NCI-H345 treated with DMSO at 0.1 percent for 48 hours (cell line): ENCODE data around the gene GNE.
"Not testable (repeated sequence)": the region's sequence is repeated elsewhere in the genome, so short reads cannot be mapped to it uniquely, and the experiment has no call there.

Experiments
- DNase-seq: peaks from one replicate; lab custom pipeline; 2025; ENCODE audit not compliant: unreplicated experiment; lab: John Stamatoyannopoulos, UW

Gene GNE, protein sequence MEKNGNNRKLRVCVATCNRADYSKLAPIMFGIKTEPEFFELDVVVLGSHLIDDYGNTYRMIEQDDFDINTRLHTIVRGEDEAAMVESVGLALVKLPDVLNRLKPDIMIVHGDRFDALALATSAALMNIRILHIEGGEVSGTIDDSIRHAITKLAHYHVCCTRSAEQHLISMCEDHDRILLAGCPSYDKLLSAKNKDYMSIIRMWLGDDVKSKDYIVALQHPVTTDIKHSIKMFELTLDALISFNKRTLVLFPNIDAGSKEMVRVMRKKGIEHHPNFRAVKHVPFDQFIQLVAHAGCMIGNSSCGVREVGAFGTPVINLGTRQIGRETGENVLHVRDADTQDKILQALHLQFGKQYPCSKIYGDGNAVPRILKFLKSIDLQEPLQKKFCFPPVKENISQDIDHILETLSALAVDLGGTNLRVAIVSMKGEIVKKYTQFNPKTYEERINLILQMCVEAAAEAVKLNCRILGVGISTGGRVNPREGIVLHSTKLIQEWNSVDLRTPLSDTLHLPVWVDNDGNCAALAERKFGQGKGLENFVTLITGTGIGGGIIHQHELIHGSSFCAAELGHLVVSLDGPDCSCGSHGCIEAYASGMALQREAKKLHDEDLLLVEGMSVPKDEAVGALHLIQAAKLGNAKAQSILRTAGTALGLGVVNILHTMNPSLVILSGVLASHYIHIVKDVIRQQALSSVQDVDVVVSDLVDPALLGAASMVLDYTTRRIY

DNA sequence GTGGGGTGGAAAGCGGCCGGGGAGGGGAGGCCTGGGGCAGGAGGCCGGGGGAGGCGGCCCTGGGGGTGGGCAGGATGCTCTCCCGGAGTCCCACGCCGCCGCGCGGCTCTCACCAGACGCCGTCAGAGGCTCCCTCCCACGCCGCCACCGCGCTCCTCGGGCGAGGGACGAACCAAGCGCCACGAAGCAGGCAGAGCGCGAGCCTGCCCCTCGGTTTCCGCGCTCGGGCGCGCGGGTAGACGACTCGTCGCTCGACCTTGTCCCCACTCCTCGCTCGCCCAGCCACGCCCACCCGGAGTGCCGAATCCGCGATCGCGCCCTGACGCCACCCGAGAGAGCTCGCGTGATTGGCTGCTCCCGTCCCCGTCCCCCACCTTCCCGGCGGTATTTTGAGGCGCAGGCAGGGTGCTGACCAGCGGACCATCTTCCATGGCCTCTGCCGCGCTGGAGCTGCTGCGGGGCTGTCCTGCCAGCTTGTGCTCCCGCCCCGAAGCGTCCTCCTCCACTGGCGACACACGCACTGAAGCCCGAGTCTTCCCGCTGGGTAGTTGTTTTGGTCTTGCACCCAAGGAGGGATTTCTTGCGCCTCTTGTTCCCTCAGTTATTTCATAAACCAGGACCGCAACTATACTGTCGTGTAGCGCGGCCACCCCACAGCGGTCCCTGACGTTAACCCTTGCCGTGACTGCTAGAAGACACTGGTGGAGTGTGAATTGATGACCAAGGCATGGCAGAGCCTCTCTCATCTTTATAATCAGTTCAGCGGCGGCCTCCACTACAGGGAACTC lies at the start of gene GNE:
Gene GNE, minus strand, starts transcription at position 241 of the 788 bp plus-strand sequence. CDS start 9,093 bp downstream, outside the sequence.
- peak; percentile 82 for DNase-seq

DNA sequence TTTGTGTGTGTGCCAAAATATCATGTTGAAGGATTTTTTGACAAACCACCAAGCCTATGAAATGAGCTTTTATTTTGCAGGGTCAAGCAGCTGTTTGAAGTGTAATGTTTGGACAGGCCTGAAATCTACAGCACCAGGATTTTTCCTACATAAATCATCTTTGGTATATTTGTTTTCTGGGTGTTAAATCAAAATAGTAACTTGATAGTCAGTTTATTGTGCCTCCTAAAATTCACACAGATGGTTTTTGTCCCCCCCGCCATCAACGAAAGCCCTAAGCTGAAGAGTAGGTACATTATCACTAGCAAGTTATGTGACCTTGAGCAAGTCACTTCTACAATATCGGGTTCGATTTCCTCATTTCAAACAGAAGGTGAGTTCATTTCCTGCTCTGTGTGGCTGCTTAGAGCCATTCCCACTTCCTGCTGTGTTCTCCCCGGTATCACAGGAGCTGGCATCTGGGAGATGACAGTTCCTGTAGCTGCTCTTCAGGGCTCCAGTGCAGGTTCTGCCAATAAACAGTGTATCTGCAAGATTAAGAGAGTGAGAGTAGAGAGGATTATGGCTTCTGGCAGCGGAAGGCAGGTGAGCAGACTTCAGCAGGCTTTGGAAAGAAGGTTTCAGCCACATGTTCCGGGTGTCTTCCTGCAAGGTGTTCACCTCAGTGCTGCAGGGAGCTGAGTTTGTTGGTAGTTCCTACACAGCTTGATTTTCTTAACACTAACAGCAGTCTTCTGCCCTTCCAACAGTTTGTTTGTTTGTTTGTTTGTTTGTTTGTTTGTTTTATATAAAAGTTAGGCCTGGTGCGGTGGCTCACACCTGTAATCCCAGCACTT lies 48.4 kb upstream of the GNE start:
- DNase-seq: no peak

DNA sequence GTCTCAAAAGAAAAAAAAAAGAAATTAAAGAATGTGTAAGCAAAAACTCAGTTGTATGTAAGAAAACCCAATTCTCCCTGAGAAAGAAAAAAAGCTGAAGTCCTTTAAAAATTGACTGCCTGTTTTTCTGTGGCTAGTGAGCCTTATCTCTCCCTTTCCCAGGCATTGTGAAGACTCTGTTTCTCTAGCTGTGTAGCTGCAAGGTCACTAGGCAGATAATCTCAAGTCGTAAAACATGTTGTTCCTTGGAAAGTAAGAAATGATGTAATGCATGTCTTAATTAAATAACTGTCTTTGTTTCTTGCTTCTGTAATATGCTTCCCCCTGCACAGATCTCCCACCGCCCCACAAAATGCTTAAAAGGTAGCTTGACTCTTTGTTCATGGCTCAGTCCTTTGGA lies 46.1 kb upstream of the GNE start:
- not testable (repeated sequence) for DNase-seq

DNA sequence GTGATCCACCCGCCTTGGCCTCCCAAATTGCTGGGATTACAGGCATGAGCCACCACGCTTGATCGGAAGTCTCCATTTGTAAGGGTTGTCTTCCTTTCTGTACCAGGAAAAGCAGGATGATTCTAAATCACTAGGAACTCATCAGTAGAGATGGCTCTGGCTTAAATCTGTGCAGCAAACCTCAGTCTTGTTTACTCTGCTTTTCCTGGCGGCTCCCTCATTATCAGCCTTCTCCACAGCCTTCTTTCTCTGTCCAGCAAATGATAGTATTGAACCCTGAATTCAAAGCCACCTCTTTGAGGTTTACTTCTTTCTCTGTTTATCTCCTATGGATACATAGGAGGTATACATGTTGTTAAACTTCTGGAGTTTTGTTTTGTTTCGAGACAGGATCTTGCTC lies 43.0 kb upstream of the GNE start:
- no peak for DNase-seq

DNA sequence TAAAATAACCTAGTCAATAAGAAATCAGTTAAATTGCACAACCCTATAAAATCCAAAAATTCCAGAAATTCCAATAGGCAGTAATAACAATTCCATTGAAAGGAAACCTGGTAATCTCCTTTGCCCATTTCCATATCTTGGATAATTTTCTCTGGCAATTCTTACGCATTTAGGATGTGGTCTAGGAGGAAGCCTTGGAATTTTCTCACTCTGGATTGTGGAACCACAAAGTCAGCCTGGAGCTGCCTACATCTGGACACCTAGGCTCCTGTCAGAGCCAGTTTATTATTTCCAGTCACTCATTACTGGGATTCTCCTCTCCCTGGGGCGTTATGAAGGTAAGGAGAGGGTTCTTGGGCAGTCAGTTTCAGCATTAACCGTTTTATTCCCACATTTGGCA lies 40.3 kb upstream of the GNE start:
- DNase-seq: no peak

DNA sequence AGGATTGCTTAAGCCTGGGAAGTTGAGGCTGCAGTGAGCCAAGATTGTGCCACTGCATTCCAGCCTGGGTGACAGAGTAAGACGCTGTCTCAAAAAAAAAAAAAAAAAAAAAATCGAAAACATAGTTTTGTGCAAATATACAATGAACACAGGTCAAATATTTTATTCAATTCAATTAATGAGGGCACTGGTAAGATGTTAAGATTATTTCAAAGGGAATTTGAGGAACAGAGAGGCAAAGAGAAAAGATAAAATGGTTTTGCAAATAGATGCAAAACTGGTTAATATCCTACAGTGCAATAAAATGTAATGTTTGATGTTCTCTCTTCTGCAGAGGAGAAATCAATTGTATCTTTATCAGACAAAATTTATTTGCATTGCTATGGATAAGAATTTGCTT lies 39.5 kb upstream of the GNE start:
- DNase-seq: no peak

DNA sequence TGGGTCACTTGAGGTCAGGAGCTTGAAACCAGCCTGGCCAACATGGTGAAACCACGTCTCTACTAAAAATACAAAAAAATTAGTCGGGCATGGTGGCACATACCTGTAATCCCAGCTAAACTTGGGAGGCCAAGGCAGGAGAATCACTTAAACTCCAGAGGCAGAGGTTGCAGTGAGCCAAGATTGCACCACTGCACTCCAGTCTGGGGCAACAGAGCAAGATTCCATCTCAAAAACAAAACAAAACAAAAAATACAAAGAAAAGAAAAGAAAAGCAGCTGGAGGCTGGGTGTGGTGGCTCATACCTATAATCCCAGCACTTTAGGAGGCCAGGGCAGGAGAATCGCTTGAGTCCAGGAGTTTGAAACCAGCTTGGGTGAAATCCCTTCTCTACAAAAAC lies 36.7 kb upstream of the GNE start:
- DNase-seq: not testable (repeated sequence)

DNA sequence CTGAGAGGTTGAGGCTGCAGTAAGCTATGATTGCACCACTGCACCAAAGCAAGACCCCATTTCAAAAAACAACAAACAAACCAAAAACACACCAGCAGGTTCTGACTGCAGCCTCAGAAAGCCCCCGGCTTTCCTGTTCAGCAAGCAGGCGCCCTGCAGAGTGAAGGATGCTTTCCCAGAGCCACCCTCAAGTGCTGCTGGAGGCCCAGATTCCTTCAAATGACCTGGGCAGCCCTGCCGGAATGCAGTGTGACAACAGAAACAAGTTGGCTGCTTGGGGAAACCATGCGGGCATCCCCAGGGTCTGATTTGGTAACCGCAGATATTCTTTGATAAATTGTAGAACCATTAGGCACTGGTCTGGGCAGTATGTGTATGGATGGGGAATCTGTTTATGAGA lies 35.7 kb upstream of the GNE start:
- DNase-seq: no peak

DNA sequence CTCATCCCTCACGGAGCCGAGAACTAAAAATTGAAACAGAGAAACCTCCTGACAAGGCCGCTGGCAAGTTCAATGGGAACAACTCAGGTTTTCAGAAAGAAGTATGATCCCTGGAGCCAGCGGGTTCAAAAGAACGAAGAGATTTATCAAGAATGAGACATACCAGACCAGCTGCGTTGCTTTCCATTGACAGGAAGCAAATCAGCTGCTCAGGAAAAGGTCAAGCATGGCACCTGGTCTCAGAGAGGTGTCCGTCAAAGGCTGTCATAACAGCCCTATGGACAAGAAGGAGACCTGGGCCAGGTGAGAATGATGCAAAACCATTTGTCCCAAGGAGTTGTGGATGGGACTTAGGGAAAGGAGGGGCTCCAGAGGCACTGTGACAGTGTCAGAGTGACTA lies 34.9 kb upstream of the GNE start:
- no peak for DNase-seq

DNA sequence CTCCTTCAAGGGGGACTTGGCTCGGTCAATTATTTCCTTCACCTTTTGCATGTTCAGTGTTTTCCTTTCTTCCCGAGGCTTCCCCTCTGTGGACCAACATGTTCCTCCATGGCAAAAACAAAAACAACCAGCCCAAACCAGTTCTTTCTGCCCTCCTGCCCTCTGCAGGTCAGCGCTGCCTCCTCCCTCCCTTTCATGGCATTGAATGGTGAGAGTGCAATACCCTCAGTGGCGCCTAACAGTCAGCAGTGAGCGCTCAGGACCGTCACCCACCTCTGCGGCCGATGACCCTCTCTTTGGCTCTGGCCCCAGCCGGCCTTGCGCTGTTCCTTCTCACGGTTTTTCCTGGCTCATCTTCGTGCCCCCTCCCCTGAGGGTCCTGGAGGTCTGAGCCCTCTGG lies 34.4 kb upstream of the GNE start:
- DNase-seq: no peak

DNA sequence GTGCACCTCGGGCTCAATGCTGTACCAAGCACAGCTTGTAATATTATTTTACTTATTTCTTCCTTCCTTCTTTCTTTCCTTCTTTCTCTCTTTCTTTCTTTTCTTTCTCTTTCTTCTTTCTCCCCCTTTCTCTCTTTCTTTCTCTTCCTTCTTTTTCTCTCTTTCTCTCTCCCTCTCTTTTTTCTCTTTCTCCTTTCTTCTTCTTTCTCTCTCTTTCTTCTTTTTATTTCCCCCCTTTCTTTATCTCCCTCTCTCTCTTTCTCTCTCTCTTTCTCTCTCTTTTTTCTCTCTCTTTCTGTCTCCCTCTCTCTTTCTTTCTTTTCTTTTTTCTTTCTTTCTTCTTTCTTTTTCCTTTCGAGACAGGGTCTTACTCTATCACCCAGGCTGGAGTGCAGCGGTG lies 32.7 kb upstream of the GNE start:
- DNase-seq: no peak

DNA sequence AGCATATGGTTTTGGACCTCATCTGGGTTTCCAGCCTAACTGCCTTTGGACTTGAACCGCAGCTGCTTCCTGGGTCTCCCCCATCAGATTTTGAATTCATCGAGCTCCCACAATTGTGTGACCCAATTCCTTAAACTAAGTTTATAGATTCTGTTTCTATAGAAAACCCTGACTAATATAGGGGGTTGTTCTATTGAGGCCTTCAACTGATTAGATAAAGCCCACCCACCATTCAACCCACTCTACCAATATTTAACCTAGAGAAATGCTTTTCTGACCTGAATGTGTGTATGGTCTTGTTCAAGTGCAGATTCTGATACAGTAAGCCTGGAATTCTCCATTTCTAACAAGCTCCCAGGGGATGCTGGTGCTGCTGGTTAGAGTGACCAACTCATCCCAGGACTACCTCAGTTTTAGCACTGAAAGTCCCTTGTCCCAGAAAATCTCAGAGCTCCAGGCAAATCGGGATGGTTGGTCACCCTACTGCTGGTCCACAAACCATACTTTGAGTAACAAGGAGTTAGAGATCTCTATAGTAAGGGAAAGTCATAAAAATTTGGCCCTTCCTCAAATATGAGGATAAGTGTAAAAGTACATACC lies 31.7 kb upstream of the GNE start:
- no peak for DNase-seq

DNA sequence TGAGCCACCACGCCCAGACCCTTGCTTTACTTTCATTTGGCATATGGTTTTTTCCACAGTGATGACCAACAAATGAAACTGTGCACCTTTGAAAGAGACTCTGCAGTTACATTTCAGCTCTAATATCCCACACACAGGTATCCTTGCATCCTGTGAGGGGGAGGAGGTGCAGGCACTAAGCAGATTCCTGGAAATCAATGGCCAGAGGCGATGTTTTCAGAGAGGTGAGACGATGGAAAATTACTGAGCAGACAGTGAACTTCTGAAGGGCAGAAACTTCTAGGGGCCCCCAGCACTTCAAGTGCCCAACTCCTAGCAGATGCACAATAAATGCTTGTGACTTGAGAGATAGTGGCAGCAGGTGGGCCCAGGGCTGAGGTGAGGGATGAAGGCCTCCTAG lies 29.8 kb upstream of the GNE start:
- no peak for DNase-seq

DNA sequence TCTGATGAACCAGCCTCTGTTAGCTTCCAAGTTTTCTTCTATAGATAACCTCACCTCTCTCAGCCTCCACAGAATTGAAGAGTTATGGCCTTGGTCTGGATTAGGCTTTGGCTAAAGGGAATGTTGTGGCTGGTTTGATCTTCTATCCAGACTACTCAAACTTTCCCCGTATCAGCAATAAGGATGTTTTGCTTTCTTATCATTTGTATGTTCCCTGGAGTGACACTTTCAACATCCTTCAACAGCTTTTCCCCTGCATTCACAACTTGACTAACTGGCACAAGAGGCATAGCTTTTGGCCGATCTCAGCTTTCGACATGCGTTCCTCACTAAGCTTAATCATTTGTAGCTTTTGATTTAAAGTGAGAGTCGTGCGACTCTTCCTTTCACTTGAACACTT lies 28.1 kb upstream of the GNE start:
- no peak for DNase-seq

DNA sequence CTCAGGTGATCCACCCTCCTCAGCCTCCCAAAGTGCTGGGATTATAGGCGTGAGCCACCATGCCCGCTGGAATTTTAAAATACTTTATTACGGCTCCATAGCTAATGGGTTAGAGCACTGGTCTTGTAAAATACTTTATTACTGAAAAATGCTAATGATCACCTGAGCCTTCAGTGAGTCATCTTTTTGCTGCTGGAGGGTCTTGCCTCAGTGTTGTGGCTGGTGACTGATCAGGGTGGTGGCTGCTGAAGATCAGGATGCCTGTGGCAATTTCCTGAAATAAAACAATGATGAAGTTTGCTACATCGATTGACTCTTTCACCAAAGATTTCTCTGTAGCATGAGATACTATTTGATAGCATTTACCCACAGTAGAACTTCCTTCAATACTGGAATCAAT lies 26.0 kb upstream of the GNE start:
- no peak for DNase-seq

DNA sequence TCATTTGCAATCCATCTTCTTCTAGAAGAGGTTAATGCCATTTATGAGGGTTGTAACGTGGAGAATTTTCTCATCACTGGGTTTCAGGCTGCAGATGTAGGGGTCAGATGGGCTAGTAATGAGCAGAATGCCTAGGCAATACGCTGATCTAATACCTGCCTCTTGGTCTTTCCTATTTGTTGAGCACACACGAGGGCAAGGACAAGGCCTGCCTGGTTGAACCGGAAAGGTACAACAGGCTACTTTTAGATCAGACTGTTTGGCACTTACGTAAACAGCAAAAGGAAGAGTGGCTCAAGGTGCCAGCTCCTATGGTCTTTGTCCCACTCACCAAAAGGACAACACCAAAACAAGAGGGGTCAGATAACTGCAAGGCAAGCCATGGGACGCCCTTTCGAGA lies 24.0 kb upstream of the GNE start:
- DNase-seq: no peak

DNA sequence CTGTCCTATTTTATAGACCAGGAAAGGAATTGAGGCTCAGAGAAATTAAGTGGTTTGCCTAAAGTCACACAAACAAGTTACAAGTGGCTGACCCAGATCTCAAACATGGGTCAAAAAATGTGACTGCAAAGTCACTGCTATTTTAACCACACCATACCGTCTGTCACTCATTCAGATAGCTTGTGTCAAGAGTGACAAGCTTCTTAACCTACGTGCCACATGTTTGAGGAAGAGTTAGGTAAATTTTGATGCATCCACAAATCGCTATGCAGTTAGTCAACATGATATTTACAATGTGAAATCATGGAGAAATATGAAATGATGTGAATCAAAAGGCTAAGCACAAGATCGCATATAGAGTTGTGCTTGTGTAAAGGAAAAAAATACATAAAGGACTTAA lies 22.7 kb upstream of the GNE start:
- DNase-seq: no peak

DNA sequence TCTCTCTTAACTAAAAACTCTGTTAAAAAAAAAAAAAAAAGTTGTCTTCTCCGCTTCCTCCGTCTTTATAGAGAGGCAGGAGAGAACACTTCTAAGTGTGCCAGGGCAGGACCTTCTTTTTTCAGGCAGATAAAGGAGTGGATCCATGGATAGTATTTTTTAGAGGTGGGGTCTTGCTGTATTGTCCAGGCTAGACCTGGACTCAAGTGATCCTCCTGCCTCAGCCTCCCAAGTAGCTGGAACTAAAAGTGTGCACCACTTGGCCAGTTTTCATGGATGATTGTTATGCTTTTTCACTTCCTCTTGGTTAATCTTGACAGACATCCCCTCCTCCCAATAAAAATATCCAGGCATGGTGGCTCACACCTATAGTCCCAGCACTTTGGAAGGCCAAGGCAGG lies 20.0 kb upstream of the GNE start:
- DNase-seq: no peak

DNA sequence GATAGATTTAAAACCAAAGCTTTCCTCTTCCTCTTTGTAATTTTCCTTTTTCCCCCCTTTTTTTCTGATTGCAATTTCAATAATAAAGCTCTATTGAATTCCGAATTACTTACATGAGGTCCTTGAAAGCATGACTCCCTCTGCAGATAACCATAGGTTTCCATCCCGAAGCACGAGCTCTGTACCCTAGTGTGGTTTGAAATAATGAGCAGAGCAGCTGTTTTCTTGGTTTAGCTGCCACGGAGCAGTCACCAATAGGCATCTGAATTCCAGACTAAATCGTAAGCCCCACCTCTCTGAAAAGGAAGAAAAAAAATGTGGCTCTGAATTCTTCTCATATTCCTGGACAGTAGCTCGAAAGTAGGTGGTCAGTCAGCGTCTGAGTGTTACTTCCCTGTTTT lies 18.5 kb upstream of the GNE start:
- no peak for DNase-seq

DNA sequence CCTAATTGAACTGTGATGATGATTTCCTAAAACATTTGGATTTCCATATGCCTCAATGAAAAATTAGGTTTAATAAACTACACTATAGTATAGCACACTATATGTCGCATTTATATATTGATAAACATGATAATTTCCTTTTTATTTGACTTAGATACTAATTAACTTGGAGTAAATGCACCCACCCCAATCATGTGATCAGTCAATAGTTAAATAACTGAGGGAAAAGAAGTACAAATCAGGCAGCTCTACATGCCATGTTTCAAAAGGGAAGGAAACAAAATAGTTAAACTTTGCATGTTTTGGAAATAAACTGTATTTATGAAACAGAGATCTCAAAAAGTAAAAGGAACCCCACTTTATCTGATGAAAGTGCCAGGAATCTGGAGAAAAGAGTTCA lies 18.0 kb upstream of the GNE start:
- DNase-seq: no peak

DNA sequence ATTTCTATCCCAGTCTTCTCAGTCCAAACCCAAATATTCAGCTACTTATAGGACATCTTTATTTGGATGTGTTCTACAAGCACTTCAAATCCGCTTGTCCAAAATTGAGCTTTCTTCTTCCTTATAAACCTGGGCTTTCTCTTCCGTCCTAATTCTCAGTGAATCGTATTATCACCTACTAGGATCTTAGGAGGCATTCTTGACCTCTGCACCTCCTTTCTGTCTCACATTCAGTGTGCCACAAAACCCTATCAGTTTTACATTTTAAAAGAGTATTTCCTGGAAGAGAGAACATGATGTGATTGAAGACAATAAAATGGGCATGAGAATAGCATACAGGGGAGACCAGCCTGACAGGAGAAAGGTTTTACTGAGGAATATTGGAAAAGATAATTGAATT lies 16.8 kb upstream of the GNE start:
- DNase-seq: no peak
